SJCRH30 (cell line): Measurements from ENCODE around the gene CCDC188. TPM values are rescaled to one million over a fixed set of nuclear protein-coding genes. Genes with fewer than 3 reads are reported as not detected.

Source experiments
- DNase-seq, 2 experiments: peaks; one replicate each; pipeline ENCODE4 v3.0.0-alpha.2; 2015 to 2020
- H3K27ac ChIP-seq: fragments of 250-450 bp; sonication (Bioruptor Pico); 2 replicates; pipeline ENCODE4 v1.5.1; 2020; ENCODE audit warnings: mild to moderate bottlenecking, moderate library complexity
- H3K27me3 ChIP-seq: fragments of 250-450 bp; sonication (Bioruptor Pico); 2 replicates; pipeline ENCODE4 v1.5.1; 2020; ENCODE audit warnings: mild to moderate bottlenecking, moderate library complexity
- H3K36me3 ChIP-seq: fragments of 250-450 bp; sonication (Bioruptor Pico); 2 replicates; pipeline ENCODE4 v1.5.1; 2020; ENCODE audit warnings: mild to moderate bottlenecking, moderate library complexity
- H3K4me1 ChIP-seq: fragments of 250-450 bp; sonication (Bioruptor Pico); 2 replicates; pipeline ENCODE4 v1.5.1; 2020; ENCODE audit warnings: mild to moderate bottlenecking, moderate library complexity
- H3K4me3 ChIP-seq: fragments of 250-450 bp; sonication (Bioruptor Pico); 2 replicates; pipeline ENCODE4 v1.5.1; 2020; ENCODE audit warnings: mild to moderate bottlenecking, moderate library complexity
- H3K9me3 ChIP-seq: fragments of 250-450 bp; sonication (Bioruptor Pico); replicated peaks from 2 replicates; pipeline ENCODE4 v1.5.1; 2020; ENCODE audit warnings: mild to moderate bottlenecking, moderate library complexity
- total RNA-seq: library from RNA; depleted of rRNA; stranded (reverse); fragments of >200 nt; shearing (Covaris generic); gene quantifications from 2 replicates; pipeline ENCODE4 v1.2.3, GENCODE V29; 2014

The CCDC188 gene
- total RNA-seq, 1 experiment from 2014 or later: not detected

GRCh38 chr22:20110359-20110985 lies 40.4 kb downstream of the CCDC188 start:
- H3K27ac ChIP-seq: no peak overlapping the region
- H3K9me3 ChIP-seq: no peaks in the 10 kb centered on the region
- peaks cover 76% of the 10 kb centered on the region for H3K36me3 ChIP-seq
- H3K27me3 ChIP-seq: no peaks in the 10 kb centered on the region
- no peak overlapping the region for H3K4me3 ChIP-seq
- DNase-seq: no peak
- H3K4me1 ChIP-seq: no peaks in the 10 kb centered on the region

- peaks cover 83% of the 10 kb centered on the region for H3K36me3 ChIP-seq
- no peaks in the 10 kb centered on the region for H3K4me1 ChIP-seq
- no peaks in the 10 kb centered on the region for H3K27me3 ChIP-seq
- DNase-seq: no peak
- no peaks in the 10 kb centered on the region for H3K9me3 ChIP-seq
- H3K4me3 ChIP-seq: no peak overlapping the region
- H3K27ac ChIP-seq: no peak overlapping the region
Observed at GRCh38 chr22:20109411-20110358, 41.2 kb downstream of the CCDC188 start.

- no peak for DNase-seq
- Histone ChIP-seq H3K36me3 (peaks cover 78% of the 10 kb centered on the region), H3K4me3 (no peak overlapping the region), H3K4me1 (no peaks in the 10 kb centered on the region), H3K9me3 (no peaks in the 10 kb centered on the region), H3K27me3 (no peaks in the 10 kb centered on the region), H3K27ac (no peak overlapping the region)
Observed at GRCh38 chr22:20108757-20109230, 42.1 kb downstream of the CCDC188 start.

GRCh38 chr22:20107951-20108756 lies 42.7 kb downstream of the CCDC188 start:
- H3K9me3 ChIP-seq: no peaks in the 10 kb centered on the region
- H3K36me3 ChIP-seq: peaks cover 78% of the 10 kb centered on the region
- H3K27me3 ChIP-seq: no peaks in the 10 kb centered on the region
- H3K4me1 ChIP-seq: 0 out of 2 replicates have a peak, but pooled peaks cover 4% of the 10 kb centered on the region
- no peak for DNase-seq
- H3K4me3 ChIP-seq: no peak overlapping the region
- no peak overlapping the region for H3K27ac ChIP-seq

GRCh38 chr22:20107471-20107901 lies 43.4 kb downstream of the CCDC188 start:
- 0 out of 2 replicates have a peak, but pooled peaks cover 4% of the 10 kb centered on the region for H3K4me1 ChIP-seq
- H3K36me3 ChIP-seq: peaks cover 78% of the 10 kb centered on the region
- no peak overlapping the region for H3K4me3 ChIP-seq
- no peak overlapping the region for H3K27ac ChIP-seq
- H3K27me3 ChIP-seq: no peaks in the 10 kb centered on the region
- DNase-seq: no peak
- no peaks in the 10 kb centered on the region for H3K9me3 ChIP-seq

- Histone ChIP-seq H3K4me3 (no peak overlapping the region), H3K4me1 (0 out of 2 replicates have a peak, but pooled peaks cover 4% of the 10 kb centered on the region), H3K36me3 (peaks cover 78% of the 10 kb centered on the region), H3K27me3 (no peaks in the 10 kb centered on the region), H3K27ac (no peak overlapping the region), H3K9me3 (no peaks in the 10 kb centered on the region)
- no peak for DNase-seq
Observed at GRCh38 chr22:20106849-20107237, 44.0 kb downstream of the CCDC188 start.

- DNase-seq: no peak
- Histone ChIP-seq H3K4me1 (0 out of 2 replicates have a peak, but pooled peaks cover 4% of the 10 kb centered on the region), H3K27ac (no peak overlapping the region), H3K4me3 (no peak overlapping the region), H3K36me3 (peaks cover 80% of the 10 kb centered on the region), H3K9me3 (no peaks in the 10 kb centered on the region), H3K27me3 (no peaks in the 10 kb centered on the region)
Observed at GRCh38 chr22:20106205-20106848, 44.5 kb downstream of the CCDC188 start.

GRCh38 chr22:20105456-20106204 lies 45.2 kb downstream of the CCDC188 start:
- 0 out of 2 replicates have a peak, but pooled peaks cover 4% of the 10 kb centered on the region for H3K4me1 ChIP-seq
- H3K4me3 ChIP-seq: no peak overlapping the region
- no peak for DNase-seq
- H3K36me3 ChIP-seq: peaks cover 78% of the 10 kb centered on the region
- no peaks in the 10 kb centered on the region for H3K9me3 ChIP-seq
- no peak overlapping the region for H3K27ac ChIP-seq
- H3K27me3 ChIP-seq: no peaks in the 10 kb centered on the region

- H3K36me3 ChIP-seq: peaks cover 74% of the 10 kb centered on the region
Observed at GRCh38 chr22:20102203-20102780, 48.6 kb downstream of the CCDC188 start.

GRCh38 chr22:20101638-20102037 lies 49.2 kb downstream of the CCDC188 start:
- Histone ChIP-seq H3K36me3 (peaks cover 74% of the 10 kb centered on the region), H3K4me3 (no peak overlapping the region), H3K27ac (no peak overlapping the region), H3K4me1 (0 out of 2 replicates have a peak, but pooled peaks cover 4% of the 10 kb centered on the region), H3K27me3 (no peaks in the 10 kb centered on the region), H3K9me3 (no peaks in the 10 kb centered on the region)
- DNase-seq: no peak

More at GRCh38 chr22:20102203-20102780, 48.6 kb downstream of the CCDC188 start:
- Histone ChIP-seq H3K4me1 (0 out of 2 replicates have a peak, but pooled peaks cover 4% of the 10 kb centered on the region), H3K27ac (no peak overlapping the region), H3K27me3 (no peaks in the 10 kb centered on the region), H3K4me3 (no peak overlapping the region), H3K9me3 (no peaks in the 10 kb centered on the region)
- DNase-seq: no peak

- no peaks in the 10 kb centered on the region for H3K27me3 ChIP-seq
- DNase-seq: no peak
- peaks cover 74% of the 10 kb centered on the region for H3K36me3 ChIP-seq
Observed at GRCh38 chr22:20099099-20099711, 51.6 kb downstream of the CCDC188 start.

More at GRCh38 chr22:20099099-20099711, 51.6 kb downstream of the CCDC188 start:
- H3K4me3 ChIP-seq: no peak overlapping the region
- H3K4me1 ChIP-seq: 0 out of 2 replicates have a peak, but pooled peaks cover 4% of the 10 kb centered on the region
- no peaks in the 10 kb centered on the region for H3K9me3 ChIP-seq
- no peak overlapping the region for H3K27ac ChIP-seq
